GM23338 (cell line): ENCODE measurements around the gene MAP3K10. TPM values are rescaled to one million over a fixed set of nuclear protein-coding genes. Genes with fewer than 3 reads are reported as not detected.

Experiments
- ATAC-seq: fragments of 200-7000 bp; cut with Tn5 transposase; 3 replicates; pipeline ENCODE4 v1.9.1; 2020
- DNase-seq: peaks from one replicate; pipeline ENCODE4 v3.0.0-alpha.2; 2015; ENCODE audit warnings: low spot score
- H2AFZ ChIP-seq: fragments of 200-600 bp; sonication (generic); 2 replicates; pipeline ENCODE4 v1.8.0; 2016; ENCODE audit warnings: antibody characterized with exemption, mild to moderate bottlenecking, moderate library complexity
- H3F3A ChIP-seq: fragments of 200-600 bp; sonication (generic); replicated peaks from 2 replicates; pipeline ENCODE4 v1.8.0; 2017; ENCODE audit warnings: antibody characterized with exemption, mixed run types, low read depth
- H3K27ac ChIP-seq: fragments of 200-600 bp; sonication (generic); 2 replicates; pipeline ENCODE4 v1.6.1; 2016; ENCODE audit warnings: low read depth
- H3K27me3 ChIP-seq: fragments of 200-600 bp; sonication (generic); 2 replicates; pipeline ENCODE4 v1.8.0; 2016; ENCODE audit warnings: mild to moderate bottlenecking, mixed run types, moderate library complexity; ENCODE audit not compliant: insufficient read depth
- H3K36me3 ChIP-seq: fragments of 200-600 bp; sonication (generic); 2 replicates; pipeline ENCODE4 v1.8.0; 2016; ENCODE audit warnings: mild to moderate bottlenecking; ENCODE audit not compliant: insufficient read depth
- H3K4me1 ChIP-seq: fragments of 200-600 bp; sonication (generic); 2 replicates; pipeline ENCODE4 v1.8.0; 2016; ENCODE audit warnings: mild to moderate bottlenecking, moderate library complexity; ENCODE audit not compliant: insufficient read depth
- H3K4me2 ChIP-seq: fragments of 200-600 bp; sonication (generic); 2 replicates; pipeline ENCODE4 v1.7.1; 2017; ENCODE audit warnings: mixed run types
- H3K4me3 ChIP-seq: fragments of 200-600 bp; sonication (generic); 2 replicates; pipeline ENCODE4 v1.6.1; 2016; ENCODE audit warnings: mixed run types
- H3K79me2 ChIP-seq: fragments of 200-600 bp; sonication (generic); replicated peaks from 2 replicates; pipeline ENCODE4 v1.8.0; 2017; ENCODE audit warnings: mild to moderate bottlenecking; ENCODE audit not compliant: insufficient read depth
- H3K9me2 ChIP-seq: fragments of 200-600 bp; sonication (generic); 2 replicates; pipeline ENCODE4 v1.8.0; 2017; ENCODE audit not compliant: insufficient read depth
- H4K20me1 ChIP-seq: fragments of 200-600 bp; sonication (generic); replicated peaks from 2 replicates; pipeline ENCODE4 v1.8.0; 2017; ENCODE audit warnings: mild to moderate bottlenecking; ENCODE audit not compliant: insufficient read depth
- H3K27ac Mint-ChIP-seq: 2 replicates; pipeline ENCODE4 v1.8.0; 2020; ENCODE audit warnings: inconsistent platforms, mild to moderate bottlenecking, moderate library complexity, mixed read lengths
- H3K27me3 Mint-ChIP-seq: 3 replicates; pipeline ENCODE4 v1.8.0; 2022; ENCODE audit warnings: low read depth, mild to moderate bottlenecking, moderate library complexity, mixed read lengths, inconsistent platforms; ENCODE audit not compliant: insufficient read depth, poor library complexity
- H3K36me3 Mint-ChIP-seq: 3 replicates; pipeline ENCODE4 v1.8.0; 2021; ENCODE audit warnings: low read depth, mild to moderate bottlenecking, inconsistent platforms, moderate library complexity, mixed read lengths
- H3K4me1 Mint-ChIP-seq: 3 replicates; pipeline ENCODE4 v1.8.0; 2020; ENCODE audit warnings: mild to moderate bottlenecking, inconsistent platforms, mixed read lengths
- H3K4me3 Mint-ChIP-seq: 3 replicates; pipeline ENCODE4 v1.8.0; 2021; ENCODE audit warnings: moderate library complexity, mild to moderate bottlenecking, inconsistent platforms, mixed read lengths
- H3K9me3 Mint-ChIP-seq: 3 replicates; pipeline ENCODE4 v1.8.0; 2020; ENCODE audit warnings: moderate library complexity, mild to moderate bottlenecking, inconsistent platforms, mixed read lengths
- ETS1 ChIP-seq: IDR thresholded peaks from 2 replicates; pipeline ENCODE4 v1.6.1; 2016; ENCODE audit warnings: antibody characterized with exemption
- EZH2 ChIP-seq: fragments of 200-600 bp; sonication (generic); IDR thresholded peaks from one replicate; pipeline ENCODE4 v1.8.0; 2017; ENCODE audit warnings: antibody characterized with exemption, mild to moderate bottlenecking, low read depth; ENCODE audit not compliant: unreplicated experiment
- EZH2phosphoT487 ChIP-seq: fragments of 200-600 bp; sonication (generic); IDR thresholded peaks from one replicate; pipeline ENCODE4 v1.8.1; 2018; ENCODE audit warnings: antibody characterized with exemption; ENCODE audit not compliant: unreplicated experiment
- NANOG ChIP-seq: IDR thresholded peaks from 2 replicates; pipeline ENCODE4 v1.6.1; 2016; ENCODE audit warnings: antibody characterized with exemption, borderline replicate concordance
- POLR2AphosphoS5 ChIP-seq: IDR thresholded peaks from 2 replicates; pipeline ENCODE4 v1.6.1; 2016; ENCODE audit warnings: antibody characterized with exemption, low read depth
- STAT1 ChIP-seq: IDR thresholded peaks from one replicate; pipeline ENCODE4 v1.6.1; 2016; ENCODE audit warnings: antibody characterized with exemption; ENCODE audit not compliant: unreplicated experiment
- ZNF114 ChIP-seq: fragments of 250-450 bp; sonication (Bioruptor Pico); IDR thresholded peaks from 2 replicates; pipeline ENCODE4 v1.5.0; 2020; ENCODE audit warnings: mild to moderate bottlenecking, moderate library complexity
- ZNF331 ChIP-seq: fragments of 250-450 bp; sonication (Bioruptor Pico); IDR thresholded peaks from 2 replicates; pipeline ENCODE4 v1.5.0; 2020; ENCODE audit warnings: low read depth, mild to moderate bottlenecking, moderate library complexity
- ZNF462 ChIP-seq: fragments of 250-450 bp; sonication (Bioruptor Pico); IDR thresholded peaks from 2 replicates; pipeline ENCODE4 v1.5.0; 2020; ENCODE audit warnings: mild to moderate bottlenecking, moderate library complexity
- polyA plus RNA-seq: library from polyadenylated mRNA; unstranded; fragments of >200 nt; fragmentation: Nextera tagmentation; extraction: Ambion mirVana; gene quantifications from 2 replicates; pipeline ENCODE4 v1.2.1, GENCODE V29; 2016
- total RNA-seq: library from RNA; depleted of rRNA; stranded (reverse); fragments of >200 nt; shearing (Covaris generic); gene quantifications from 2 replicates; pipeline ENCODE4 v1.2.3, GENCODE V29; 2014
- TF ChIP-seq, protein P1 (sequence below), 2 experiments: fragments of 200-600 bp in 1 of 2; sonication (generic) in 1 of 2; conservative IDR thresholded peaks; 2 replicates each; pipeline versions ENCODE4 v1.5.1 to v1.6.1; 2016 to 2017; ENCODE audit warnings: antibody characterized with exemption in 2 of 2, low read depth in 2 of 2, mild to moderate bottlenecking in 2 of 2, moderate library complexity in 1 of 2
- TF ChIP-seq, protein P2 (sequence below): IDR thresholded peaks from one replicate; pipeline ENCODE4 v1.6.1; 2018; ENCODE audit warnings: antibody characterized with exemption; ENCODE audit not compliant: unreplicated experiment

Gene MAP3K10
- total and polyA plus RNA-seq, 2 experiments from 2014 or later = 5.9 to 13.7 TPM

DNA sequence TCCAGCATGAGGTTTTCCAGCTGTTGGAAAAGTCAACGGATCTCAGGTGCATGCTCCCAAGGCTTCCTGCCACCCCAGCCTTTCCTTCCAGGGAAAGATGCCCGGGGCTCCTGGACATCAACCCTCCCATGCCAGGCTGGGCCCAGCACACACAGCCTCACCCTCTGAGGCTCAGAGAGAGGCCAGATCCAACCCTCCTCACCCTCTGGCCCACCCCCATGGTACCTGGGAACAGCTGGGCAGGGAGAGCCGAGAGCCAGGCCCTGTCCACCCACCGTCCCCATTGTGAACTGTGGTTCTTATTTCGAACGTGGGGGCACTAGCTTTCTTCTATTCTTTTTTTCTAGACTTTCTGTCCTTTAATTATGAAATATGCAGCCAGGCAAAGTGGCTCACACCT is 45.1 kb downstream of the MAP3K10 start:
- Histone ChIP-seq H3K27ac (no peak overlapping the region), H3K4me3 (no peak overlapping the region), H3K4me1 (peaks cover 12% of the 10 kb centered on the region), H3K36me3 (no peaks in the 10 kb centered on the region; the same call in 1 of the 2 replicates), H3K79me2 (no peaks in the 10 kb centered on the region), H3K9me2 (no peaks in the 10 kb centered on the region), H4K20me1 (no peaks in the 10 kb centered on the region), H3F3A (0 out of 2 replicates have a peak, but pooled peaks cover 2% of the 10 kb centered on the region), H3K27me3 (no peaks in the 10 kb centered on the region), H2AFZ (no peak overlapping the region), H3K4me2 (no peak overlapping the region)
- no peak overlapping the region for H3K27ac Mint-ChIP-seq
- H3K36me3 Mint-ChIP-seq = peaks cover 27% of the 10 kb centered on the region
- H3K4me1 Mint-ChIP-seq = peaks cover 13% of the 10 kb centered on the region
- no peak for TF ChIP-seq ZNF114
- TF ChIP-seq ZNF331 = no peak
- TF ChIP-seq, protein P1, sequence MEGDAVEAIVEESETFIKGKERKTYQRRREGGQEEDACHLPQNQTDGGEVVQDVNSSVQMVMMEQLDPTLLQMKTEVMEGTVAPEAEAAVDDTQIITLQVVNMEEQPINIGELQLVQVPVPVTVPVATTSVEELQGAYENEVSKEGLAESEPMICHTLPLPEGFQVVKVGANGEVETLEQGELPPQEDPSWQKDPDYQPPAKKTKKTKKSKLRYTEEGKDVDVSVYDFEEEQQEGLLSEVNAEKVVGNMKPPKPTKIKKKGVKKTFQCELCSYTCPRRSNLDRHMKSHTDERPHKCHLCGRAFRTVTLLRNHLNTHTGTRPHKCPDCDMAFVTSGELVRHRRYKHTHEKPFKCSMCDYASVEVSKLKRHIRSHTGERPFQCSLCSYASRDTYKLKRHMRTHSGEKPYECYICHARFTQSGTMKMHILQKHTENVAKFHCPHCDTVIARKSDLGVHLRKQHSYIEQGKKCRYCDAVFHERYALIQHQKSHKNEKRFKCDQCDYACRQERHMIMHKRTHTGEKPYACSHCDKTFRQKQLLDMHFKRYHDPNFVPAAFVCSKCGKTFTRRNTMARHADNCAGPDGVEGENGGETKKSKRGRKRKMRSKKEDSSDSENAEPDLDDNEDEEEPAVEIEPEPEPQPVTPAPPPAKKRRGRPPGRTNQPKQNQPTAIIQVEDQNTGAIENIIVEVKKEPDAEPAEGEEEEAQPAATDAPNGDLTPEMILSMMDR (conservative IDR thresholded peaks at IDR 0.05; ENCODE audit: low read depth in 2 of 2) = no peak
- TF ChIP-seq NANOG = no peak
- TF ChIP-seq ZNF462 (CRISPR knock-in tag) = no peak
- TF ChIP-seq POLR2AphosphoS5 = no peak
- TF ChIP-seq EZH2phosphoT487 = no peak
- TF ChIP-seq, protein P2, sequence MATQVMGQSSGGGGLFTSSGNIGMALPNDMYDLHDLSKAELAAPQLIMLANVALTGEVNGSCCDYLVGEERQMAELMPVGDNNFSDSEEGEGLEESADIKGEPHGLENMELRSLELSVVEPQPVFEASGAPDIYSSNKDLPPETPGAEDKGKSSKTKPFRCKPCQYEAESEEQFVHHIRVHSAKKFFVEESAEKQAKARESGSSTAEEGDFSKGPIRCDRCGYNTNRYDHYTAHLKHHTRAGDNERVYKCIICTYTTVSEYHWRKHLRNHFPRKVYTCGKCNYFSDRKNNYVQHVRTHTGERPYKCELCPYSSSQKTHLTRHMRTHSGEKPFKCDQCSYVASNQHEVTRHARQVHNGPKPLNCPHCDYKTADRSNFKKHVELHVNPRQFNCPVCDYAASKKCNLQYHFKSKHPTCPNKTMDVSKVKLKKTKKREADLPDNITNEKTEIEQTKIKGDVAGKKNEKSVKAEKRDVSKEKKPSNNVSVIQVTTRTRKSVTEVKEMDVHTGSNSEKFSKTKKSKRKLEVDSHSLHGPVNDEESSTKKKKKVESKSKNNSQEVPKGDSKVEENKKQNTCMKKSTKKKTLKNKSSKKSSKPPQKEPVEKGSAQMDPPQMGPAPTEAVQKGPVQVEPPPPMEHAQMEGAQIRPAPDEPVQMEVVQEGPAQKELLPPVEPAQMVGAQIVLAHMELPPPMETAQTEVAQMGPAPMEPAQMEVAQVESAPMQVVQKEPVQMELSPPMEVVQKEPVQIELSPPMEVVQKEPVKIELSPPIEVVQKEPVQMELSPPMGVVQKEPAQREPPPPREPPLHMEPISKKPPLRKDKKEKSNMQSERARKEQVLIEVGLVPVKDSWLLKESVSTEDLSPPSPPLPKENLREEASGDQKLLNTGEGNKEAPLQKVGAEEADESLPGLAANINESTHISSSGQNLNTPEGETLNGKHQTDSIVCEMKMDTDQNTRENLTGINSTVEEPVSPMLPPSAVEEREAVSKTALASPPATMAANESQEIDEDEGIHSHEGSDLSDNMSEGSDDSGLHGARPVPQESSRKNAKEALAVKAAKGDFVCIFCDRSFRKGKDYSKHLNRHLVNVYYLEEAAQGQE = no peak
- TF ChIP-seq STAT1 = no peak
- TF ChIP-seq EZH2 = no peak
- TF ChIP-seq ETS1 = no peak
- no peak for ATAC-seq
- no peaks in the 10 kb centered on the region for H3K9me3 Mint-ChIP-seq
- H3K27me3 Mint-ChIP-seq = peaks cover 13% of the 10 kb centered on the region
- no peak overlapping the region for H3K4me3 Mint-ChIP-seq
- DNase-seq = no peak
